HG03108 (cell line): ENCODE measurements around the gene CYSTM1.
"Not testable (repeated sequence)": the region's sequence is repeated elsewhere in the genome, so short reads cannot be mapped to it uniquely, and the experiment has no call there.

ENCODE experiments used
- ATAC-seq: cut with Tn5 transposase; IDR thresholded peaks from one replicate; pipeline ENCODE4 v1.9.1; 2021; ENCODE audit warnings: moderate library complexity; ENCODE audit not compliant: unreplicated experiment

The CYSTM1 gene

DNA sequence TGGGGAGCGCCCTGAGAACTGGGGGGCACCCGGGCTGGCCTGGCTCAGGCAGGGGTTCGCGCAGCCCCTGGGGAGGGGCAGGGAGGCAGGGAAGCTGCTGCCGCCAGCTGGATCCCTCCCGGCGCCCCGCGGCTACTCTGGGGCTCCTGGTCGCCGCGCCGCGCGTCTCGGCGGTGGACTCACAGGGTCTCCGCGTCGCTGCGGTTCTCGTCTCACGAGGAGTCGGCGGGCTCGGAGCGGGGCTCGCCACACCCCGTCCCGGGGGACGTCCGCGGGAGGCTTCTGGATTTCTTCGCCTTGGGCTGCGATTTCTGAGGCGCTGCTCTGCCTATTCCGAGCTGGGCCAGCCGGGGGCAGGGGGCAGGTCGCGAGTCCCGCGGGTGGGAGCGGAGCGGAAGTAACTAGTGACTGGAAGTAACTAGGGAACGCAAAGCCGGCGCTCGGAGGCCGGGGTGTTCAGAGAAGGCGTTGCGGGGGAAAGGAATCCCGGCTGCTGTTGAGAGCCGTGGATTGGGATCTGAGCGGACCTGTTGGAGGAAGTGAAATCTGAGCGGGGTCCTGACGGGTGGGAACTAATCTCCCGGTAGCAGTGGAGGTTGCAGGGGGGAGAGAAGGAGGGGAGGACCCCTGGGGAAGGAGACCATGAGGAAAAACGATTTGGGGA is 511 bp downstream of the CYSTM1 start:
- ATAC-seq: peak; percentile 28

DNA sequence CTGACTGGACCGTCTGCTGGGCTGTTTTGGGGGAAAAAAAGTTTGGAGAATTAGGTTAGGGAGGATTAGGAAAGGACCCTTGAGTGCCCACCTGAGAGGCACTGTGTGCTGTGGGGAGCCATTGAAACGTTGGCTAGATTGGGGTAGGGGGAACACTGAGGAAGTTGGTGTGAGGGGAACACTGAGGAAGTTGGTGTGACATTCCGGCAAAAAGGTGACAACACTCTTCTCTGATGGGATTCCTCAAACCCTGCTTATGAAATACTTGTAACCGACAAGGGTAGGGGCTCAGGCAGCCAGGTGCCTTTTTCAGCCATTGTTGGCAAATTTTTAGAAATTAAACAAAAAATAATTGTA is 1.0 kb downstream of the CYSTM1 start:
- ATAC-seq: no peak

DNA sequence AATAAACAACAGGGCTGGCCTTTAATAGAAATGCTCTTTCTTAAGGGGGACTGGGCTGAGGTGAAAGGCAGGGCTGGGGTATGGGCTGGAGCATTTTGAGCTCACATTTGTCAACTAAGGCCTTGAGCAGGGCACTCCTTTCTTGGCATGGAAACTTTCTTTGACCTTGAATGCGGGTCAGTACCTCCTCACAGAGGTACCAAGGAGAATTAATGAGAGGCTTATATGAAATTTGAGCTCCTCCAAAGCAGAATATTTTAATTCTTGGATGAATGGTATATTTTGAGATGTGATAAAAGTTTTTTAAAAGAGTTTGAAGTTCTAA is 3.1 kb downstream of the CYSTM1 start:
- ATAC-seq: no peak

DNA sequence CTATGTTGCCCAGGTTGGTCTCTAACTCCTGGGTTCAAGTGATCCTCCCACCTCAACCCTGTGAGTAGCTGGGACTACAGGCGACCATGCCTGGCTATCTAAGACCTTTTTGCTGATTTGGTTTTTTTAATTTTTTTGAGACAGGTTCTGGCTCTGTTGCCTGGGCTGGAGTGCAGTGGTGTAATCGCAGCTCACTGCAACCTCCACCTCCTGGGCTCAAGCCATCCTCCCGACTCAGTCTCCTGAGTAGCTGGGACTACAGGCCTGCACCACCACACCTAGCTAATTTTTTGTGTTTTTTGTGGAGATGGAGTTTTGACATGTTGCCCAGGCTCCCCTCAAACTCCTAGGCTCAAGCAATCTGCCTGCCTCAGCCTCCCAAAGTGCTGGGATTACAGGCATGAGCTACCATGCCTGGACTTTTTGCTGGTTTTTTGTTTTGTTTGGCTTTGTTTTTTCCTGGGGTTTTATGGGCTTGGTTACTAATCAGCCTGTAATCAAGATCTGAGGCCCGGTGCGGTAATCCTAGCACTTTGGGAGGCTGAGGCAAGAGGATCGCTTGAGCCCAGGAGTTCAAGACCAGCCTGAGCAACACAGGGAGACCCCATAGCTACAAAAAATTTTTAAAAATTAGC is 3.6 kb downstream of the CYSTM1 start:
- ATAC-seq: no peak

DNA sequence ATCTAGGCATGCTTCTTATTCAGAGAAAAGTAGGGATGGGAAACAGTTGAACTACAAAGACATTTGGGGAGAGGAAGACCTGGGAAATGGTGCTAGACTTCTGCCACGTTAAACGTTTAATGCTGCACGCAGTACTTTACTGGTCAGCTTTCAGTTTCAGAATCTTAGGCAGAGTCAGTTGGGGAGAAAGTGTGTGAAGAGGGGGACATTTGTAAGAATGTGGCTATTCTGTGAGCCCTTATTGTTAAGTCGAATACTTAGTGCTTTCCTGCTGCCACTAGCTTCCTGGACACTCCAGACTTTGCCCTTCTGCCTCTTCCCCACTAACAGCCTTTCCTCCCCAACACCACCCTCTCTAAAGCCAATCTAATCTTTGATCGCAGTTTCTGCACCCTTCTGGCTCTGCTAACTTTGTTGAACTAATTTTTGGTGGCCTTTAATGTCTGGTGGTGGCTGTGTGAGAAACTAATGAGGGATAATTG is 6.1 kb downstream of the CYSTM1 start:
- ATAC-seq: peak; percentile 42

DNA sequence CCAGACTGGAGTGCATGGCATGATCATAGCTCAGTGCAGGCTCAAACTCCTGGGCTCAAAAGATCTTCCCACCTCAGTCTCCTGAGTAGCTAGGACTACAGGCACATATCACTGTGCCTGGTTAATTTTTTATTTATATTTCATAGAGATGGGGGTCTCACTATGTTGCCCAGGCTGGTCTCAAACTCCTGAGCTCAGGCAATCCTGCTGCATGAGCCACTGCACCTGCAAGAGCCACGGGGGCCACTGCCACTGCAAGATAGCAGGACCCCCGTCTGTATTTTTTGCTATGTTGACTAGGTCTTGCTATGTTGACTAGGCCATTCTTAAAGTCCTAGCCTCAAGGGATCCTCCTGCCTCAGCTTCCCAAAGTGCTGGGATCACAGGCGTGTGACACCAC is 6.5 kb downstream of the CYSTM1 start:
- ATAC-seq: no peak

DNA sequence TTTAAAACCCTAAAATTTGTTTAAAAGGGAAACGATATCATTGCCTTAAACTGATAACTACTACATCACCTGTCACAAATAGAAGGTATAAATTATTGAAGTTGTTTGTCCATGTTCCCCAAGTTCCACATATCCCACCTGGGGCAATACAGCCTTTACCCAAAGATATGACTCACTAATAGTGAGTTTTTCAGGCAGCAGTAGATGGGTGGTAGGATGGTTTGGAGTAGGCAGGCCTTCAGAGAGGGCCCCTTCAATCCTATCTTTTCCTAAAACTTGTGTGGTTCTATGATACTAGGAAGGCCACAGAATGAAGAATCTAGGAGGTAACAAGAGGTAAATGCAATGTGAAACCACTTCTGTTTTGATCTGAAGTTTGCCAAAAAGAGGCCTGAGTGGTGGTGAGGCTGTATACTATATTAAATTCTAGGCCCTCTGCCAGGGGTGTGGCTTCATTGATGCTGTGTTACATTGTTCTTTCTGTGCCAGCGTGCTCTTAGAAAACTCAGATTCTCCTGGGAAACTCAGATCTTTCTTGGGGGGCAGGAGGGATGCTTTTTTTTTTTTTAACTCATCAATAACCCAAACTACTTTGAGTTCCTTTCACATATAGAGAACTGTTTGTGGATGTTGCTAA is 7.2 kb downstream of the CYSTM1 start:
- ATAC-seq: no peak

DNA sequence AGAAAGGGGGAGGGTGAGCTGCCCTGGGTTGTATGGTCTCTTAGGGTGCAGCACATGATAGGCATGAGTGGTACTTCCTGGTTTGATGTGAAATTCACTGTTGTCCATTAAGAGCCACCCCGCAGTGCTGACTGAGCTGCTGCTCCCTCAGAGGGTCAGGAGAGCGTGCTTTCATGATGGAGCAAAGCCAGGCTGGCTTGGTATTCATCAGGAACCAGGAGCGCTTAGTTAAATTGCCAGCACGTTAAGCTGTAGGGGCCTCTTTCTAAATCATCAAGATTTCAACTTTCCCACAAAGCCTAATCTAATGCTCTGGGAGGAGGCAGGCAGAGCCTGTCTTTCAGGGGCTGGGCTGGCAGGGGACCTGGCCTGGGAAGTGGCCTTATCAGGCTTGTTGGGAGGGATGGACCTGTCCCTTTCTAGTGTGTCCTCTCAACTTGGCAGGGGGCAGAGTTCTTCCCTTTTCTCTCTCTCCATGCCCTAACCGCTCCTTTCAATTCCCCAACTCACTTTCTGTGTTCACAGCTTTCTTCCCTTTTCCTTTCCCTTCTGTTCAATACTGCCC is 7.9 kb downstream of the CYSTM1 start:
- no peak for ATAC-seq

DNA sequence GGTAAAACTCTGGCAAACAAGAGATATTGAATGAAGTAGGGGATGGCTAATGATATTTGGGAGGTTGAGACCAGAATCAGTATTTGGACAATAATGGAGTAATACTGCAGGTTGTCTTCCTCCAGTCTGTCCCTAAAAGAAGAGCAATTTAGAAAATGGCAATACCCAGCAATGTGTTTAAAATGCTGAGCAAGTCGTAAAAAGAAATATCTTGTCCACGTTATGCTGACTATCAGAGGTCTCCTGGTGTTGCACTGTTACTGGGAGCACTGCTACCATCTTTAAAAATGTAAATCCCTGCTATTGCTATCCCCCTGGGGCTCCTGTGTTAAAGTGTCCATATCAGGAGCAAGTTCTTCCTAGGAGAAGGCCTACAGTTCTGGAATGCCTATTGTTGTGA is 10.4 kb downstream of the CYSTM1 start:
- no peak for ATAC-seq

DNA sequence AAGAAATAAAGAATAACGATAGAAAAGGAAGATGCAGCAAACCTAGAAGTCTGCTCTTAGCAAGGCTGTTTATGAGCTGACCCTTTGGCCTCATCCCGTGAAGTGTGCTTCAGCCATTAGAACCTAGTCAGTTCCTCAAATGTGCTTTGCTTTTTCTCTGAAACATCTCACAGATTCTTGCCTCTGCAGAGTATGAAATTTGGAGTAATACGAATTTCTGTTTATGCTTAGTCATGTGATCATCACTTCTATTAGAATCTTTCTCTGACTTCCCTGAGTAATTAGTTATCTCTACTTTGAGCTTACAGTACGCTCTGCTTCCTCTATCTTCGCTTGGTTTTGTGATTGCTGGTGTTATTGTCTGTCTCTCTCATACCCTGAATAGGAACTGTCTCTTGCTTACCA is 11.3 kb downstream of the CYSTM1 start:
- ATAC-seq: no peak

DNA sequence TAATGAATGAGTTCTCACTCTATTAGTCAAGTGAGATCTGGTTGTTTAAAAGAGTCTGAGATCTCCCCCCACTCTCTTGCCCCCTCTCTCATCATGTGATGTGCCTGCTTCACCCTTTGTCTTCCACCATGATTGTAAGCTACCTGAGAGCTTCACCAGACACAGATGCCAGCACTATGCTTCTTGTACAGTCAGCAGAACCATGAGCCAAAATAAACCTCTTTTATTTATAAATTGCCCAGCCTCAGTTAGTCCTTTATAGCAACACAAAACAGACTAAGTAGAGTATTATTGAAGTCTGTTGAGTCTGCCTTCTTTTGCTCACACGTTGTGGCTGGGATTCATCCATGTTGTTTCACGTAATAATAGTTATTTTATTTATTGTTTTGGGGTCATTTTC is 14.3 kb downstream of the CYSTM1 start:
- no peak for ATAC-seq

DNA sequence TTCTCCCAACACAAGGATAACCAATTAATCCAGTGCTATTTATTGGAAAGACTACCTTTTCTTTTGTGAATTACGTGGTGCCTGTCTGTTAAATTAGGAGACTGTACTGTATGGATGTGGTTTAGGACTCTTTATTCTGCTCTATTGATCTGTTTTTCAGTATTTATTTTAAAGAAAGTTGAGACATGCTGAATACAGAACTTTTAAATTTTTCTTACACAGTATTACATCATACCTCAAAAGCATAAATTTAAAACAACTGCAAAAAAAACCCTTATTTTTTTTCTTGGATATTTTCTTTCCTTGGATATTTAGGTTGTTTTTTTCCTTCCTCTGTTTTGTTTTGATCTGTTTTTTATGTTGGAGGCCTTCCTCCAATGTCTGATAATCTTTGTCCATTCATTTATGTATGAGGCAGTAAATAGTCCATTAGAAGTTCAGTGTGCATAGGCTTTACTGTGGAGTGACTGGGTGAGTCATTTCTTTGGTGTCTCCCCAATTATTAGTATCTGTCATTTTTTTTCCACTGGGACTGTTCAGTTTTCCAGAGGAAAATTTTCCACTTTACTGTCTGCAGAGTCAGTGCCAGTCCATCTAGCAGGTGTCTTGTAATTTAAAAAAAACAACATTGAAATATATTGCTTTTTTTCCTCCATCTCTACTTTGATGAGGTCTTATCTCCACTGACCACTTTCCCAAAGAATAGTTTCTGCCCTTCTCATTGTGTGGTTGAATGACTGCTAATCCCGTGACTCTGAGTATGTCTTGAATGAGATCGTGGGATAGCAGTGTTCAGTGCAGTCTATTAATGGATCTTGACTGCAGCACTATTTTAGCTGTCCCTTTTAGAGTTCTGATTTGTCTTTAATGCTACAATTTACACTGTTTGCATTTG is 15.2 kb downstream of the CYSTM1 start:
- ATAC-seq: no peak

DNA sequence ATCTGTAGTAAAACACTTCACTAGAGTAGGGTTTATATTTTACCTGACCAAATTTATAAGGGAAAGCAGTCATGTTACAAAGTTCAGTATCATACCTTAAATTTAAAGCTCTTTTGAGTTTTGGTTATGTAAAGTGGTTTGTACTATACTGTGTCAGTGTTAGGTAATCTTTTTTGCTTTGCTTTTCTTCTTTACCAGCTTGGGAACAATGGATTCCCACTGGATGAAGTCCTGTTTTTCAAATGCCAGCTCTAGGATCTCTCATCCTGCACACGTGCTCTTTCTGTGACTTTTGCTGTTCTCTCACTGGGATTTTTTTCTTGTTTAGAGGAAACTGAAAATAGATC is 15.9 kb downstream of the CYSTM1 start:
- ATAC-seq: no peak

DNA sequence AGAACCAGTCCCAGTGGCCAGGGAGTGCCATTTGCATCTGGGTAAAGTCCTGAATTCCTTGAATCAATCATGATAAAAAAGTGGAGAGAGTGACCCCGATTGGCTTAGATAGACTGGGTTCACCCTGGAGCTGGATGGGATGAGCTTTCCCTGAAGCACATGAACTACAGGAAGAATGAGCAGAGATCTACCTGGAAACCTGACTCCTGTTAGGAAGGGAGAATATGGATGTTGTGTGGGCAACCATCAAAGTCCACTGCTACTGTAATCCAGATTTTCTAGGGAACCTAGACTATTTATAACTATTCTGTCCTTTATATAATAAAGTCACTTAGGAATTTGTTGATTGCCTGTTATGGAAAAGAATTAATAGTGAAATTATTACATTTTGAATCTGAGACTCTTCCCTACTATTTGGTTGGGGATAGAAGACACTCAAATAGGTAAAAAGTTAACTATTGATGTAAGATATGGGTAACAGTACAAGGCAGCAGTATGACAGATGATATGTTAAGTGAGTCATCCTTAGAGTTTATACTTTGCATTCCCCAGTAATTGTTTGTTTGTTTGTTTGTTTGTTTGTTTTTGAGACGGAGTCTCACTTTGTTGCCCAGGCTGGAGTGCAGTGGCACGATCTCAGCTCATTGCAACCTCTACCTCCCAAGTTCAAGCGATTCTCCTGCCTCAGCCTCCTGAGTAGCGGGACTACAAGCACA is 17.9 kb downstream of the CYSTM1 start:
- no peak for ATAC-seq

DNA sequence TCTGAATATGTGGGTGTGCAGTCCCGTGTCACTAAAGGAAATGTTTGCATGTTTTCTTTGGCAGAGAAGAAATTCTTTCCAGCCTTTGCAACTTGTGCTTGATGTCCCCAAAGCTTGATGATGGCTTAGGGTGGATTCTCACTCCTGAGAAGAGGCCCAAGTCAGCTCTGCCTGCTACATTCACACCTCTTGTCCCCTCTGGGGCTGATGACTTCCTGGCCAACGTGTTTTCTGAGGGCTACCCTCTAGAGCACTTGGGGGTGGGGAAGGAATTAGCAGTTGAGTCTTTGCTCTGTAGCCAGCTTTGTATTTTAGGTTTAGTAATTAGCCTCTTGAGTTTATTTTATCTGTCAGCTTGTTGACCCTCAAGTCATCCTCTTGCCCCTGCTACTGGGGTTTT is 19.7 kb downstream of the CYSTM1 start:
- no peak for ATAC-seq

DNA sequence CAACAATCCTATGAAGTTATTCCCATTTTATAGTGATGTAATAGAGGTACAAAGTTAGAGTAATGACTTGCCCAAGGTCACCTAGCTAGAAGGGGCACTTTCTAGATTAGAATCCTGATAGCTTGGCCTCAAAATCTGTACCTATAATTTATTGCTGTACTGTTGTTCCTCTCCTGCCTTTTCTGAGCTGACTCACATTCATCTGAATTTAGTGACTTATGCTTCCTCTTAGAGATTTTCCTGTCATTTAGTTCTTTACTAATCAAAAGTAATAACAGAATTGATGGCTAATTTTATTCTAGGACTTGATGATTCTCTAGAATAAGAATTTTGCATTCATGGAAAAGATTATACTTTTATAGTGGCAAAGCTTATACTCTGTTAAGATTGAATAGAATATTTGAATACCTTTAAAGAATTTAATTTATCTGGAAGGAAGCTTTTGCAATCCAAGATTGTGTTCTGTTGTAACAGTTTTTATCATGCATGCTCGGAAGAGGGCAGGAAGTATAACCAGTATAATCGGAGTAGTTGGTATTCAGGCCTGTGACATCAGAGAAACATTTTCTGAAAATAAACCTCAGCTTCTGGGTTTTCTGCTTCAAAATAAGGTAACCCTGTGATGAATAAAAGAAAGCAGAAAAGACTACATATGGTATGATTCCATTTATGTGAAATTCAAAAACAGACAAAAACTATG is 21.3 kb downstream of the CYSTM1 start:
- ATAC-seq: no peak

DNA sequence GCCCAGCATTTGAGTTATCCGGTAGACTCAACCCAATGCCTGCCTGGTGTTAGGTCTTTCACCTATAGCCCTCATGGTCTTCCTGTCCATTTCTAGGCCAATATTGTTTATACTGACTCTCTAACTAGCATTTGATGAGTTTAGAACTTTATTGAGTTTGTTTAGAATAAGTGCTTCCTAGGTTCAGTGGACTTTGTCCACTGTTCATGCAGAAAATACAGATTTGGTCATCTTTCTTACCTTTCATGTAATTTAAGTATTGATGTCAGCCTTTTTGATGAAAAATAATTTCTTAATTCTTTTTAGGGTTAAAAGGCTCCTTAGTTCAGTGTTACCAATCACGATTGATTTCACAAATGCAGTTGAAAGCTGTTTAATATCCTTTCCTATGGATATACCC is 22.0 kb downstream of the CYSTM1 start:
- ATAC-seq: no peak

DNA sequence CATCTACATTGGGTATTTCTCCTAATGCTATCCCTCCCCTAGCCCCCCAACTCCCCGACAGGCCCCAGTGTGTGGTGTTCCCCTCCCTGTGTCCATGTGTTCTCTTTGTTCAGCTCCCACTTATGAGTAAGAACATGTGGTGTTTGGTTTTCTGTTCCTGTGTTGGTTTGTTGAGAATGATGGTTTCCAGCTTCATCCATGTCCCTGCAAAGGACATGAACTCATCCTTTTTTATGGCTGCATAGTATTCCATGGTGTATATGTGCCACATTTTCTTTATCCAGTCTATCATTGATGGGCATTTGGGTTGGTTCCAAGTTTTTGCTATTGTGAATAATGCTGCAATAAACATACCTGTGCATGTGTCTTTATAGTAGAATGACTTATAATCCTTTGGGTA is 23.9 kb downstream of the CYSTM1 start:
- ATAC-seq: not testable (repeated sequence)

DNA sequence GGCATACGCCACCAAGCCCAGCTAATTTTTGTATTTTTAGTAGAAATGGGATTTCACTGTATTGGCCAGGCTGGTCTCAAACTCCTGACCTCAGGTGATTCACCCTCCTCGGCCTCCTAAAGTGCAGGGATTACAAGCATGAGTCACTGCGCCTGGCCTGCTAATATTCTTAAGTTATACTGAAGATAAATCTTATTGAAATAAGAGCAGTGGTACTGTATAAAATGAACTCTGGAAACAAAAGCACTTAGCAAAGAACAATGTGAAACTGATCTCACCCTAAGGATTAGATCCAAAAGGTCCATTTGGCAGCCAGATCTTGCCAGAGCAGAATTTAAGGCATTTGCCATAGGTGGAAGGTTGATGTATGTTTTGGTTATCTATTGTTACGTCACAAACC is 27.1 kb downstream of the CYSTM1 start:
- no peak for ATAC-seq

DNA sequence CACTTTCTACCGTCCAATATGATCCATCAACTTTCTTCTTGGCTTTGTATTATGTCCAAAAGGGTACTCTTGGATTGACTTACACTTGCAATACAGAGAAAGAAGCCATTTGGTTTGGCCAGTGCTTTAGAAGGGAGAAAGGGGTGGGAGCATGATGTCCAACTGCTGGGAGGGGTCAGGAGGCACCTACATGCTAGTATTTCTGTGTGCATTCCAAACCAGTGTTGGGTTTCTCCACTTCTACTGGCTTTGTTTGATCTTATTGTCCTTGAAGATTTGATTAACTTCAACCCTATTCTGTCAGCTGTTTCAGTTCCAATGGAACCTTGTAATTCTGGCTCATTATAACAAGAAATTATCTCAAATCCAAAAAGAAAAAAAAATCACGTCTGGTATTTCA is 27.6 kb downstream of the CYSTM1 start:
- no peak for ATAC-seq
